Suprapubic skin (tissue), 4 donors: ENCODE measurements around the gene AAGAB.
"Not testable (repeated sequence)": the region's sequence is repeated elsewhere in the genome, so short reads cannot be mapped to it uniquely, and the experiment has no call there.

ENCODE experiments used
- EP300 ChIP-seq: sonication (generic); formaldehyde crosslinking; IDR thresholded peaks from one replicate; pipeline ENCODE4 v1.6.1; 2017; ENCODE audit warnings: antibody characterized with exemption
- POLR2A ChIP-seq, 2 donors: fragments of 450-650 bp; IDR thresholded peaks; one replicate each; pipeline ENCODE4 v1.6.1; 2017; ENCODE audit warnings: antibody characterized with exemption in 2 of 2, mild to moderate bottlenecking in 2 of 2, moderate library complexity in 2 of 2
- POLR2AphosphoS5 ChIP-seq, 3 donors: sonication (generic); formaldehyde crosslinking; IDR thresholded peaks; one replicate each; pipeline ENCODE4 v1.6.1; 2017; ENCODE audit warnings: antibody characterized with exemption in 3 of 3
- TF ChIP-seq, protein P1 (sequence below), 2 donors: fragments of 200-600 bp in 1 of 2; fragments of 450-650 bp in 1 of 2; sonication (generic) in 1 of 2; IDR thresholded peaks; one replicate each; pipeline ENCODE4 v1.5.1; 2016 to 2019; ENCODE audit warnings: antibody characterized with exemption in 2 of 2, mild to moderate bottlenecking in 1 of 2, moderate library complexity in 1 of 2

DNA sequence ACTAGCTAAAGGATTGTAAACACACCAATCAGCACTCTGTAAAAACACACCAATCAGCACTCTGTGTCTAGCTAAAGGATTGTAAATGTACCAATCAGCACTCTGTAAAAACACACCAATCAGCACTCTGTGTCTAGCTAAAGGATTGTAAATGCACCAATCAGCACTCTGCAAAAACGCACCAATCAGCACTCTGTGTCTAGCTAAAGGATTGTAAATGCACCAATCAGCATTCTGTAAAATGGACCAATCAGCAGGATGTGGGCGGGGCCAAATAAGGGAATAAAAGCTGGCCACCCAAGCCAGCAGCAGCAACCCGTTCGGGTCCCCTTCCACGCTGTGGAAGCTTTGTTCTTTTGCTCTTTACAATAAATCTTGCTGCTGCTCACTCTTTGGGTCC is 7.9 kb downstream of the AAGAB start:
- TF ChIP-seq, protein P1, sequence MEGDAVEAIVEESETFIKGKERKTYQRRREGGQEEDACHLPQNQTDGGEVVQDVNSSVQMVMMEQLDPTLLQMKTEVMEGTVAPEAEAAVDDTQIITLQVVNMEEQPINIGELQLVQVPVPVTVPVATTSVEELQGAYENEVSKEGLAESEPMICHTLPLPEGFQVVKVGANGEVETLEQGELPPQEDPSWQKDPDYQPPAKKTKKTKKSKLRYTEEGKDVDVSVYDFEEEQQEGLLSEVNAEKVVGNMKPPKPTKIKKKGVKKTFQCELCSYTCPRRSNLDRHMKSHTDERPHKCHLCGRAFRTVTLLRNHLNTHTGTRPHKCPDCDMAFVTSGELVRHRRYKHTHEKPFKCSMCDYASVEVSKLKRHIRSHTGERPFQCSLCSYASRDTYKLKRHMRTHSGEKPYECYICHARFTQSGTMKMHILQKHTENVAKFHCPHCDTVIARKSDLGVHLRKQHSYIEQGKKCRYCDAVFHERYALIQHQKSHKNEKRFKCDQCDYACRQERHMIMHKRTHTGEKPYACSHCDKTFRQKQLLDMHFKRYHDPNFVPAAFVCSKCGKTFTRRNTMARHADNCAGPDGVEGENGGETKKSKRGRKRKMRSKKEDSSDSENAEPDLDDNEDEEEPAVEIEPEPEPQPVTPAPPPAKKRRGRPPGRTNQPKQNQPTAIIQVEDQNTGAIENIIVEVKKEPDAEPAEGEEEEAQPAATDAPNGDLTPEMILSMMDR (IDR thresholded peaks at IDR 0.05), result not testable (repeated sequence)
- TF ChIP-seq POLR2AphosphoS5 (IDR thresholded peaks at IDR 0.05); POLR2A (IDR thresholded peaks at IDR 0.05); EP300: not testable (repeated sequence)
